Measurements from ENCODE around the gene AQP9.

Gene AQP9

DNA sequence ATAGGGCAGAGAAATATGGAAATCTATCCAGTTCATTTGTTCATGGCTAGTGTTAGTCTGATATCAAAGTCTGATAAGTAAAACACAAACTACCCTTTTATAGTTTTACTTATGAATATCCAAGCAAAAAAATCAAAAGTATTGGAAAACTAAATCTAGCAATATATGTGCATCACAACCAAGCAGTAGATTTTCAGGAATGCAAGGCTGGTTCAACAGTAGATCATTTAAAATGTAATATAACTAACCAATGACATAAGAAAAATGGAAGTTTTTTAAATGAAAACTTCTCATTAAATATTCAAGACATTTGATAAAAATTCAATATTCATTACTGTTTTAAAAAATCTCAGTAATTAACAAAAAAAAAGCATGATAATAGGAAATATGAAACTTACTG, 12.8 kb upstream of the AQP9 start:
- Mint-ChIP-seq H3K4me3 (no peak overlapping the region), H3K4me1 (ENCODE audit: low read depth) (no peaks in the 10 kb centered on the region), H3K36me3 (peaks cover 5% of the 10 kb centered on the region), H3K27me3 (peaks cover 15% of the 10 kb centered on the region), H3K9me3 (ENCODE audit: low read depth) (peaks cover 5% of the 10 kb centered on the region), H3K27ac (no peak overlapping the region)

DNA sequence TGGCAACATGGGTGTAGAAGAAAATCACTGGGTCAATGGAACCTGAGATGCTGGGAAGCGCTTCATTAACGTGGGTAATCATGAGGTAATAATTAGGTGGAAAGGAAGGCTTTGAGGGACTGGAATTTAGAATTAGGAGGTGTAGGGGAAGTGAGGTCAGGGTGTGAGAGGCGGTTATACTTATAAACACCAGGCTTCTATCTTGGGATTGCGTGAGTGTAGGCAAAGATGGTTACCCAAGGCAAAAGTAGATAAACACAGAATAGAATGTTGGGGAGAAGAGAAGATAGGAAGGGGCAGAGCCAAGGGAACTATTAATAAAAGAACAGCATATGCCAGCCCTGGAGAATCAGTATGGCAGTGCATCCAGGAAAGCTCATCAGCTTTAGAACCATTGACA, 3.3 kb upstream of the AQP9 start:
- Mint-ChIP-seq H3K9me3 (ENCODE audit: low read depth) (no peaks in the 10 kb centered on the region), H3K27ac (no peak overlapping the region), H3K4me1 (ENCODE audit: low read depth) (no peaks in the 10 kb centered on the region), H3K27me3 (peaks cover 9% of the 10 kb centered on the region), H3K36me3 (no peaks in the 10 kb centered on the region), H3K4me3 (no peak overlapping the region)

DNA sequence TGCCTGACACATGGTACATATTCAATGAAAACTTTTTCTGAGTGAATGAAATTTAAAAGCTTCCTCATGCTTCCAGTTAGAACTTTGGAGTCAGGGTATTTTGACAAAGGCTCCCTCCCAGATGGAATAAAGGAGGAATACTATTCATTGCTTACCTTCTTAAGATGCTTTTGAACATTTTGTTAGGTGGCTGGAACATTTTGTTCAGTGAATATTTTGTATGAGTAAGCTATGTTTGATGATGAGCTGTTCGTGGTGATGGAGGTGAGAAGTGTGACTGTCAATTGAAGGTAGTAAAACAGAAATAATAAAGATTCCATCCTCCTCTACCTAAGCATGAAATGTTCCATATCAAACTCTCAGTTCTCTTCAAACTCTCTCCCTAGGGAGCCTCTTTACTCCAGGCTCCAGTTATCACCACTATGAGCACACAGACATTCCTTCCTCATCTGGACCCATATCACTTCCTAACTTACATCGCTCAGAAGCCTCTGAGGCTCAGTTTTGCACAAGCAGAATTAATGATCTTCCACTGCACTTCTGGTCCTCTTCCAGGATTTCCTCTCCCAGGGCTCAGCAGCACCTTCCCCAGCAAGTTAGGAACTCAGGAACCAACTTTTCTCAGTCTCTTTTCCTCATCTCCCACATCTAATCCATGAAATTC, 2.5 kb upstream of the AQP9 start:
- no peaks in the 10 kb centered on the region for H3K36me3 Mint-ChIP-seq
- peaks cover 9% of the 10 kb centered on the region for H3K27me3 Mint-ChIP-seq
- no peaks in the 10 kb centered on the region for H3K9me3 Mint-ChIP-seq (ENCODE audit: low read depth)
- H3K27ac Mint-ChIP-seq = no peak overlapping the region
- H3K4me1 Mint-ChIP-seq (ENCODE audit: low read depth) = no peaks in the 10 kb centered on the region
- no peak overlapping the region for H3K4me3 Mint-ChIP-seq

DNA sequence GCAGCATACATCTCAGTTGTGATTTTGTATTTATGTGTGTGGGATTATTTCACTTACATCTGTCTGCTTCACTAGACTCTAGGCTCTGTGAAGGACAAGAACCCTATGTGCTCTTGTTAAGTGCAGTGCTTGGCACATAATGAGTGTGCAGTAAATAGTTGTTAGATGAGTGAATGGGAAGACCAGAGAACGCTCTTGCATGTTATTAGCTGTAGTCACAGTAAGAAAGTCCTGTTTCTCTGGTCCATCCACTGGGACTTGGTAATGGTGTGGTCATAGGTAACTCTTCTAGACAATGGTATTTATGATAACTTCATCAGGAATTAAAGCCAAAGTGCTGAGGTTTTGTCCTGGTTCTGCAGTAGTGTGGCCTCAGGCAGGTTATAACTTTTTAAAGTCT, 1.4 kb upstream of the AQP9 start:
- H3K27ac Mint-ChIP-seq = no peak overlapping the region
- H3K4me3 Mint-ChIP-seq = no peak overlapping the region
- H3K27me3 Mint-ChIP-seq = peaks cover 9% of the 10 kb centered on the region
- H3K36me3 Mint-ChIP-seq = no peaks in the 10 kb centered on the region
- H3K9me3 Mint-ChIP-seq (ENCODE audit: low read depth) = no peaks in the 10 kb centered on the region
- H3K4me1 Mint-ChIP-seq (ENCODE audit: low read depth) = no peaks in the 10 kb centered on the region

DNA sequence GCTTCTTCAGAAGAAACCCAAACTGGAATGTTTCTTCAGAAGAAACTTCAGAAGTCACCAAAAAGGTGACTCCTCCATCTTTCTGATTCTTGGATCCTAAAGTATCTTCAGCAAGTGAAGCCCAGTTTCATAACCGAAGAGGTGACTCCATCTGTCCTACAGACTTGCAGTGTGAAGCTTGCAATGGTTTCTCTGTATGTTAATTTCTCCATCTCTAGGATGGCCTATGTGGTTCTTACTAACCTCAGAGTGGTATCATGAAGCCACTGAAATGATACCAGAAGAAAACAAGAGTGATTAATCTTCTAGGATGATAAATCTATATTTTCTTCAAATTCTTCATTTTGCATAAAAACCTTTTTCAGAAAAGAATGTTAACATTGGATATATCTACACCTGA, 495 bp upstream of the AQP9 start:
- H3K9me3 Mint-ChIP-seq (ENCODE audit: low read depth) = no peaks in the 10 kb centered on the region
- peaks cover 9% of the 10 kb centered on the region for H3K27me3 Mint-ChIP-seq
- no peak overlapping the region for H3K27ac Mint-ChIP-seq
- H3K4me3 Mint-ChIP-seq = no peak overlapping the region
- no peaks in the 10 kb centered on the region for H3K4me1 Mint-ChIP-seq (ENCODE audit: low read depth)
- no peaks in the 10 kb centered on the region for H3K36me3 Mint-ChIP-seq

DNA sequence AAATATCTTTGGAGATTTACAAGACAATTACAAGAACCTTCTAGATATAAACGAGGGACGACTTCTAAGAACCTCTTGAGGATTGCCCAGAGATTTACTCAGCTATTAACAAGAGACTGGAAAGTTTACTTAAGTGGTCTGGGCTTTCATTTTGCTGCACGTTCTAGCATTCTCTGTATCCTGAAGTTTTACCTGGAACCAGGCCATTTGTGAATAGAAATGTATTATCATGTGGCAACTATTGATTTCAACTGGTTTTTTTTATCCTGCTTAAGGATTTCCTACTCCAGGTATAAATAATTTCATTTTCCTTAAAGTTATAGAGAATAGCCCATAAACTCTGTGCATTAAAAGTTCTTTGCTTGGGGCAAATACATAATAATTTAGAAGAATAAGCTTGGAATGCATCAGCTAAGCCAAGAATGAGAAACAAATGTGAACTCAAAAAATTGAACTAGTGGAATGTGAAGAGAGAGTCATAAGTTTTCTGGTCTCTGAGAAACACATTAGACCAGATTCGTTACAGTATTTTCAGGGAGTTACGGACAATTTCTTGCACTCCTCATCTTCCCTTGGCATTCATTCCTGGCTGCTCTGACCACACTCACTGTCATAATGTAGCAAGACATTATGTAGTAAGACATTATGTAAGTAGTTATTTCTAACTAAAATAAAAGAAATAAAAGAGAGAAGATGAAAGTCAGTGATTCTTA, 1.3 kb downstream of the AQP9 start:
- Mint-ChIP-seq H3K4me1 (ENCODE audit: low read depth) (no peaks in the 10 kb centered on the region), H3K27me3 (peaks cover 2% of the 10 kb centered on the region), H3K27ac (no peak overlapping the region), H3K4me3 (no peak overlapping the region), H3K9me3 (ENCODE audit: low read depth) (no peaks in the 10 kb centered on the region), H3K36me3 (no peaks in the 10 kb centered on the region)

DNA sequence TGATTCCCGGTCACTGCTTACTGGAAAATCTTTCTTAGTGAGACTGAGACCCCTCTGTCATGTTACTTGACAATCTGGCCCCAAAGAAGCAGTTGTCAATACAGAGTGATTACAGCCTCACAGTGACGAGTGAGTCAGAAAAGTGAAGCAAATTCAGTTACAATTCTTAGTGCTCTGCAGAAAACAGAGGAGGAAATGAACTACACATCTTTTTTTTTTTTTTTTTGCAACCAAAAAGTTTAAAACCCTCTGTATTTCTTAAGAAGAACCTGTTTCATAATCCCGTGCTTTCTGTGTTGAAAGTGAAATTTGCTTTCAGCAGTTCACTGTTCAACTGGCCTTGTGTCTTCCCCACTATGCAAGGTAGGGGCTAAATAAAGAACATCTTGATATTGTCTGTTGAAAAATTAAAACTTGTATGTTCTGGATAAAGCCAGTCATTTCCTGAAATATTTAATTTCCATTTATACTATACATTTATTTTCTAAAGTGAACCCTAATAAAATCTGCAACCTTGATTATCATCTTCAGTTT, 1.9 kb downstream of the AQP9 start:
- Mint-ChIP-seq H3K27me3 (peaks cover 2% of the 10 kb centered on the region), H3K4me1 (ENCODE audit: low read depth) (no peaks in the 10 kb centered on the region), H3K9me3 (ENCODE audit: low read depth) (no peaks in the 10 kb centered on the region), H3K36me3 (no peaks in the 10 kb centered on the region), H3K27ac (no peak overlapping the region), H3K4me3 (no peak overlapping the region)

DNA sequence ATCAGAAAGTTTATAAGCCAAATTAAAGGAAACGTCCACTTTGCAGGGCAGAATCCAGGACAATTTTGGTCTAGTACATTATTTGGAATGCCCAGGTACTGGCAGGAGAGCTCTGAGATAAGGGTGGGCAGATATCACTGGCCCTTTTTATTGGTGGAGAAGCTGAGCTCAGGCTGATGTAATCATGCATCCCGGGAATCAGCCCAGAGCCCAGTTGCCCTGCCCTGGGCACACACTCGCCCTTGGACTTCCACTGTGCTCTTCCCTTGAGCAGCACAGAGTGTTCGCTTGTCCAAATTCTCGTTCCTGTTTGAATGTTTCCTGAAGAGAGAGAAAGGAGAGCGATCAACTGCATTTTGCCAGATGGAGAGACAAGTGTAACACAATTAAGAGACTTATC, 3.7 kb downstream of the AQP9 start:
- Mint-ChIP-seq H3K36me3 (no peaks in the 10 kb centered on the region), H3K27ac (no peak overlapping the region), H3K27me3 (peaks cover 6% of the 10 kb centered on the region), H3K4me3 (no peak overlapping the region), H3K4me1 (ENCODE audit: low read depth) (no peaks in the 10 kb centered on the region), H3K9me3 (ENCODE audit: low read depth) (no peaks in the 10 kb centered on the region)

DNA sequence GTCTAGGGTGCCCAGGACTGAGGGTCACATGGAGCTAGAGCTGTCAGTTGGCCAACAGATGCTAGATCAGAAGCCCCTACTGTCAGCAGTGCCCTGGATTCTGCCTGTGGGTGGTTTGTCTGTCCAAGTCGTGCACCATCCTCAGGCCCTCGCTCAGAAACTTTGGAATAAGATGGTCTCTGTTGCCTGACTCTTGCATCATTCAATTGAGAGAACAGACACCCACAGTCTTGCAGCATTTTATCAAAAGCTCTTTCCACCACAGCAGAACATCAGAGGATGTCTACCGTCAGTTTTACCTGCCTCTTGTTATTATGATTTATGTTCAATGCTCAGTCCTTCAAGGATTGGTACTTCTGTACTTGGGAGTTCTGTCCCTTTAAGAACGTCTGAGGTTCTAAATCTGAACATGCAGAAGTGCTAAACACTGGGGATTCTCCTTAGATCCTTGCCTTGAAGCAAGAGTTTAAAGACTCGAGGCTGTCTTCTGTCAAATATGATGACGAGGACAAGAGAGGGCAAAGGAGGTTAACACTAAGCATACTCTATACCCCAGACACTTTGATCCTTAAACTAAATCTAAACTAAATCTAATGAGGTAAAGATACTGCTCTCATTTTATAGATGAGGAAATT, 4.8 kb downstream of the AQP9 start:
- Mint-ChIP-seq H3K36me3 (no peaks in the 10 kb centered on the region), H3K9me3 (ENCODE audit: low read depth) (no peaks in the 10 kb centered on the region), H3K27ac (no peak overlapping the region), H3K4me3 (no peak overlapping the region), H3K4me1 (ENCODE audit: low read depth) (no peaks in the 10 kb centered on the region), H3K27me3 (peaks cover 5% of the 10 kb centered on the region)

DNA sequence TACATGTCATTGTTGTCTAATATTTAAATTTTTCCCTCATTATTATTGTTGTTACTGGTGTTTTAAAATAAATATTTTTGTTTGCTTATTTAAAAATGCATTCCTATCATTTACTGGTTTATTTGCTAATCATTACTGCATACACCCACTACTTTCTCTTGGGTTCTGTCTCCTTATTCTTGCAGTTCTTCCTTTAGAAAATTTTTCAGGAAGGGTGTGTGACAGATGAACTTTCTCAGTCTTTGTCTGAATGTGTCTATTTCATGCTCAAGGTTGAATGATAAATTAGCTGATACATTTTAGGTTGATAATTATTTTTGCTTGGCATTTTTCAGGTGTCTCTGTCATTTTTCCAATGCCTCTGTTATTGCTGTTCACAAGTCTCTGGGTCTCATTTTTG, 7.4 kb downstream of the AQP9 start:
- Mint-ChIP-seq H3K4me1 (ENCODE audit: low read depth) (no peaks in the 10 kb centered on the region), H3K4me3 (no peak overlapping the region)

DNA sequence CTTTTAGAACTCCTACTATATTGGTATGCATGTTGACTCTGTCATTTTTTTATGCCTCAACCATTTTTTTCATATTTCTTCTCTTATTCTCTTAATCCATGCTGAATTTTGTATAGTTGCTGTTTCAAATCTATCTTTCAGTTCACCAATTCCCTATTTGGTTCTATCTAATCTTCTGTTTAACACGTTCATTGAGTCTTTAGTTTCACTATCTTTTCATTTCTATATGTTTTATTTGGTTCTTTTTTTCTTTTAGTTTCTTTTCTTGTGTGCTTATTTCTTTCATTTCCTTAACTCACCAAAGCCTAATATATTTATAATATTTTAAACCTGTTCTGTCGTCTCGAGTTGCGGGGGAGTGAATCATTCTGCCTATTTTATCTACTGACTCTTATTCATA, 8.0 kb downstream of the AQP9 start:
- Mint-ChIP-seq H3K4me1 (ENCODE audit: low read depth) (no peaks in the 10 kb centered on the region), H3K9me3 (ENCODE audit: low read depth) (no peaks in the 10 kb centered on the region), H3K27me3 (peaks cover 5% of the 10 kb centered on the region), H3K36me3 (no peaks in the 10 kb centered on the region), H3K27ac (no peak overlapping the region), H3K4me3 (no peak overlapping the region)

More for the DNA sequence above, 7.4 kb downstream of the AQP9 start:
- no peak overlapping the region for H3K27ac Mint-ChIP-seq
- H3K27me3 Mint-ChIP-seq = peaks cover 5% of the 10 kb centered on the region
- no peaks in the 10 kb centered on the region for H3K9me3 Mint-ChIP-seq (ENCODE audit: low read depth)
- H3K36me3 Mint-ChIP-seq = no peaks in the 10 kb centered on the region

DNA sequence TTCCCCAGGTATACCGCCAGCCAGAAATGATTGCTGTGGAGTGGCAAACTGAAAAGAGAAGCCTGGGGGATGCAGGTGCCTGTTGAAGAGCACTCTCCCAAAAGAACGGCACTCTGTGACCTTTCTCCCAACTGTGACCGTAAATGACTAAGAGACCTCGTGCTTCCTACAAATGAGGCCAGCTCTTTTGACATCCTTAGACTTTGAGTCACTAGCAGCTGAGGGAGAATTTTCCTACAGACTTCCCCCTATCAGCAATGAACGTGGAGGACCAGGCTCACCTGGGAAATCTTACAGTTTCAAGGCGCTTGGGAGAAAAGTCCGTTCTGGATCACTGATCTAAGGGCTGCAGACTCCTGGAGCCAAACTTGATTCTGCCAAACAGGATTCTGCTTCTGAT, 8.6 kb downstream of the AQP9 start:
- Mint-ChIP-seq H3K27ac (no peak overlapping the region), H3K4me3 (no peak overlapping the region), H3K4me1 (ENCODE audit: low read depth) (no peaks in the 10 kb centered on the region), H3K9me3 (ENCODE audit: low read depth) (no peaks in the 10 kb centered on the region), H3K27me3 (peaks cover 5% of the 10 kb centered on the region), H3K36me3 (no peaks in the 10 kb centered on the region)

DNA sequence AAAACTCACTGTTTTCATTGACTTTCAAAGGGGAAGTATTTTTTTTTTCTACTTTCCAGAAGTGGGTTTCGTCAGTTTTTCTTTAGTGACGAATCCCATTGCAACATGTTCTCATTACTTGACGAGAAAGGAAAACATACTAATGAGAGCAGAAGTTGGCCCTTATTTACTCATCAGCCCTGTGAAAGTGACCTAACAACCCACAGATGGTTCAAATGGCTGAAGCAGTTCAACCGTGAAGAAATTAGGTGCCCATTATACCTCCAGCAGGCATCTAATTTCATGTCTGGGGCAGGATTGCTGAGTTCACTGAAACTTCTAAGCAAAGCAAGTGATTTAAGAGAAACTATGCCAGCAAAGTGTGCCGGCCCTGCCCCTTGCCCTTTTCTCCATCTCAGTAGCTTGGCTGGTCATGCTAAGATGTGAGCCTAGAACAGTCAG, 9.0 kb downstream of the AQP9 start:
- no peak overlapping the region for H3K27ac Mint-ChIP-seq
- H3K27me3 Mint-ChIP-seq = peaks cover 5% of the 10 kb centered on the region
- no peak overlapping the region for H3K4me3 Mint-ChIP-seq
- H3K9me3 Mint-ChIP-seq (ENCODE audit: low read depth) = no peaks in the 10 kb centered on the region
- H3K36me3 Mint-ChIP-seq = no peaks in the 10 kb centered on the region
- no peaks in the 10 kb centered on the region for H3K4me1 Mint-ChIP-seq (ENCODE audit: low read depth)

DNA sequence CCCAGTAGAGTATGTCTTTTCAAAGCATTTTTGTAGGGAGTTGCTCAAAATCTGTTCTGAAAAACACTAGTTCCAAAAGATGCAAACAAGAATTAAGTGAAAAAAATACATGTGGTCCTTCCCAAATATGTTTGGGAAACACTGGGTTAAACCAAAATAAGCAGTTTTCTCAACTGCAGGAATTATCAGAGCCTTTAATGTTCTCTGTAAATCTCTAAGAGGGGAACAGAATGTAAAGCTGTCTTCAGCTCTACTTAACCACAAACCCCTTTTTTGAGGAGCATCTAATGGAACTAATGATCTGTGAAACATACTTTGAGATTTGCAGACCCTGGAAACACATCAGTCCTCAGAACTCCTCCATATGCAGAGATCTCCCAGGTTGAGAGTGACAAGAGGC, 9.9 kb downstream of the AQP9 start:
- Mint-ChIP-seq H3K4me1 (ENCODE audit: low read depth) (no peaks in the 10 kb centered on the region), H3K27me3 (peaks cover 5% of the 10 kb centered on the region), H3K36me3 (no peaks in the 10 kb centered on the region), H3K4me3 (no peak overlapping the region), H3K27ac (no peak overlapping the region), H3K9me3 (ENCODE audit: low read depth) (no peaks in the 10 kb centered on the region)

DNA sequence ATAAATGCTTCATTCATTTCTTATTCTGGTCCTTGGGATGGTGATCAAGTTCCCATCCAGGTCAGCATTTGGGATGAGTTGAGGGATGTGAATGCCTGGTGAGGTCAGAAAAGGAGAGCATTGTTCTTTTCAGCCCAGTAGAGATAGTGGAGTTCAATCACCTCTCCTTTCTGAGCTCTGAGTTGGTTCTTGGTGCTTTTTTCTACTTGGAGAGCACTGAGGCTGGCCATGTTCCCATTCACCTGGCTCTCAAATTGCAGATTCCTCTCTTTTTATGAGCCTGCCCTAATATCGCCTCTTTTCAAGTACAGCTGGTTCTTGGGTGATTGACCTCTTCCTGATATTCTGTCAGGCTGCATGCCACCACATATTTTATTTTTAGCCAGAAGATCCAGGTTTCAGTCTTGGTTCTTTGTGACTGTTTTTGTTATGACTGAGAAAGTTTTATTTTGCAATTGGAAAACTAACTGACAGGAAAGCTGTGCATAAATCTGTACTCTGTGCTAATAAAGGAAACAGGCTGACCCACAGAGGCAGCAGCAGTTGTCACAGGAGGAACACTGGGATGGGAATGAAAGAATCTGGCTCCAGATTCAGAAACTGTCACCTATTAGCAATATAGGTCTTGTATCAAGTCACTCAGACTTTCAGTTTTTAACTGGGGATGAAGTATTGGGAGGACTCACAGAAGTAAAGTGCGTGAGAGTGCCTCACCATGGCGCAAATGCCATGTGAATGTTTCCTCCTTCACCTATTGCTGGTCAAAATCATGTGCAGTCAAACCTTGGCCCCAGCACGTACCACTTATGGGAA, 10.7 kb downstream of the AQP9 start:
- Mint-ChIP-seq H3K36me3 (no peaks in the 10 kb centered on the region), H3K4me1 (ENCODE audit: low read depth) (no peaks in the 10 kb centered on the region), H3K27ac (no peak overlapping the region), H3K4me3 (no peak overlapping the region), H3K9me3 (ENCODE audit: low read depth) (no peaks in the 10 kb centered on the region), H3K27me3 (peaks cover 5% of the 10 kb centered on the region)

Data from activated naive CD8-positive, alpha-beta T cell (primary cell).